Measurements from ENCODE around the gene CMIP. TPM values are rescaled to one million over a fixed set of nuclear protein-coding genes. Genes with fewer than 3 reads are reported as not detected.

CMIP gene
- total and polyA plus RNA-seq, 7 donors = 11.0 to 60.3 (median 20.4) TPM

DNA sequence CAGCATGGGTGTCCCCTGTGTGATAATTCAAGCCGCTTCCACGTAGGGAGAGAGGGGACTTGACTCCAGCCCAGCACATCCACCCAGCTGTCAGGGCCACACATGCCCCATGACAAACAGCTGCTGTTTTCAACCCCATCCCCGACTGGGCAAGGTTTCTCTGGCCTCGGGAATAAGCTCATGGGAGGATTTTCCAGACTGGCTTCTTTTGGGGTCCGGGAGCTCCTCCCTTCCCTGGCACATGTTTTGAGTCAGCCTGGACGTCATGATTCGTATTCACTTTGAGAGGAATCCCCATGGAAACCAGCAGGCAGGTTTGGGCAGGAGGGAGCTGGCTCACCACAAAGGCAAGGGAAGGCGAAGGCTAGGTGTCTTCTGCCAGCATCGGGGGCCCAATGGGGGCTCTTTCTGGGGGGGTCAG, 156.4 kb downstream of the CMIP start:
- 70 to 80% methylated on average over 9 of the region's 9 CpGs for WGBS, 2 donors

DNA sequence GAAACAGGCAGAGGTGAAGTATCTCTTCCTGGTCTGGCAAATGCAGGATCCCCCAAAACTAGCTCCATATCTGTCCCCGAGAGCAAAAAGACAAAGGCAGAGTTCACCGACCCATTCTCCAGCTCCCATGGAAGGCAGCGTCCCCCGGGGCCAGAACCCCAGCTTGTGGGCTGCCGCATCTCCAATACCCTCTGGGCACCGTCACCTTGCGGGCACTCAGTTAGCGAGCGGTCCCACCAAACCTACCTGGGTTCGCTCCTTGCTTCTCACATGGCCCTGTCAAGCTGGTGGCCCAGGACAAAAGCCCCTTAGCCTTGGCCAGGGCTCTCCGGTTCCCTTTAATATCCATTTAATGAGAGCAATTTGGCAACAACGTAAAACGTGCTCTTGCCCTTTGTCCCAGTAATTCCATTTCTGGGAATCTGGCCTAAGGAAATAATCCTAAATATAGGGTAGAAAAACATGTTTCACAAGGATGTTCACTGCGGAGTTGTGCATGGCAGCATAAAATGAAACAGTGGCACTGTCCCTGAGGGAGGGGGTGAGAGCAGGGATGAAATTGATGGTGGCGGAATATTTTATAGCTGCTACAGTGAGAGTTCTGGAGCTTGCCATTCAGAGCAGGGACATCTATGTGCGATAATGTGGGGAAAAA, 157.1 kb downstream of the CMIP start:
- no peak overlapping the region for H3K4me3 ChIP-seq
- TF ChIP-seq, protein P1, sequence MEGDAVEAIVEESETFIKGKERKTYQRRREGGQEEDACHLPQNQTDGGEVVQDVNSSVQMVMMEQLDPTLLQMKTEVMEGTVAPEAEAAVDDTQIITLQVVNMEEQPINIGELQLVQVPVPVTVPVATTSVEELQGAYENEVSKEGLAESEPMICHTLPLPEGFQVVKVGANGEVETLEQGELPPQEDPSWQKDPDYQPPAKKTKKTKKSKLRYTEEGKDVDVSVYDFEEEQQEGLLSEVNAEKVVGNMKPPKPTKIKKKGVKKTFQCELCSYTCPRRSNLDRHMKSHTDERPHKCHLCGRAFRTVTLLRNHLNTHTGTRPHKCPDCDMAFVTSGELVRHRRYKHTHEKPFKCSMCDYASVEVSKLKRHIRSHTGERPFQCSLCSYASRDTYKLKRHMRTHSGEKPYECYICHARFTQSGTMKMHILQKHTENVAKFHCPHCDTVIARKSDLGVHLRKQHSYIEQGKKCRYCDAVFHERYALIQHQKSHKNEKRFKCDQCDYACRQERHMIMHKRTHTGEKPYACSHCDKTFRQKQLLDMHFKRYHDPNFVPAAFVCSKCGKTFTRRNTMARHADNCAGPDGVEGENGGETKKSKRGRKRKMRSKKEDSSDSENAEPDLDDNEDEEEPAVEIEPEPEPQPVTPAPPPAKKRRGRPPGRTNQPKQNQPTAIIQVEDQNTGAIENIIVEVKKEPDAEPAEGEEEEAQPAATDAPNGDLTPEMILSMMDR (IDR thresholded peaks at IDR 0.05) = no peak
- peak in 2 of 4 donors; percentile 20 to 21 for TF ChIP-seq POLR2AphosphoS5 (IDR thresholded peaks at IDR 0.05)
- no peak for TF ChIP-seq POLR2A (IDR thresholded peaks at IDR 0.05)
- no peaks in the 10 kb centered on the region for H3K9me3 ChIP-seq
- intact Hi-C loops (cut with DNase I) = no loop called here
- H3K27me3 ChIP-seq = no peaks in the 10 kb centered on the region
- no peak for DNase-seq
- H3K27ac ChIP-seq = peak overlapping the region in 3 of 4 donors; percentile 50 to 58 (median 57)
- no peaks in the 10 kb centered on the region for H3K36me3 ChIP-seq
- H3K4me1 ChIP-seq = peaks cover 0 to 46% (median 32%) of the 10 kb centered on the region in 4 donors
- 71 to 82% methylated on average over 16 of the region's 16 CpGs for WGBS, 2 donors

More for the DNA sequence above, 156.4 kb downstream of the CMIP start:
- Histone ChIP-seq H3K9me3 (no peaks in the 10 kb centered on the region), H3K36me3 (no peaks in the 10 kb centered on the region), H3K27me3 (no peaks in the 10 kb centered on the region), H3K4me1 (peaks cover 0 to 46% (median 32%) of the 10 kb centered on the region in 4 donors), H3K27ac (peak overlapping the region in 3 of 4 donors; percentile 50 to 58 (median 57)), H3K4me3 (no peak overlapping the region)
- DNase-seq = no peak
- TF ChIP-seq POLR2AphosphoS5 (IDR thresholded peaks at IDR 0.05) = no peak
- TF ChIP-seq POLR2A (IDR thresholded peaks at IDR 0.05) = no peak
- TF ChIP-seq, protein P1 (IDR thresholded peaks at IDR 0.05) = no peak
- no peak for TF ChIP-seq EP300 (IDR thresholded peaks at IDR 0.05)
- intact Hi-C loops (cut with DNase I) = no loop called here

DNA sequence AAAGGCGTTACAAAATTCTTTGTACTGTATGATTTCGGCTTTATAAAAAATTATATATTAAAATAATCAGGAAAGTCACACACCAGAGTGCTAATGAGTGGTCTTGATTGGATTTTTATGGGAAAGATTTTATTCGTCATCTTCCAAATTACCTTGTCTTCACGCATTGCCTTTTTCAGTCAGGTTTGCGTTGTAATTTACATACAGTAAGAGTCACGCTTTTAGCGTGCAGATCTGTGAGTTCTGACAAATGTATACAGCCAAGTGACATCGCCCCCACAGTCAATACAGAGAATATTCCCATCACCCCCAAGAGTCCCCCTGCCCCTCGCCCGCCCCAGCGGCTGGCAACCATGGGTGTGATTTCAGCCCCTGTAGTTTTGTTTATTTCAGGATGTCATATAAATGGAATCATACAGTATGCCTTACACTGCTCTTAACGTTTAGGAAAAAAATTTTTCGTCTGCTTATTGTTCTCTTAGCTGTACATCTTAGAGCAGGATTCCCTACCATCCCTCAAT, 157.7 kb downstream of the CMIP start:
- WGBS, 2 donors = 87 to 89% methylated on average over 13 of the region's 13 CpGs
- intact Hi-C loops (cut with DNase I) = no loop called here

DNA sequence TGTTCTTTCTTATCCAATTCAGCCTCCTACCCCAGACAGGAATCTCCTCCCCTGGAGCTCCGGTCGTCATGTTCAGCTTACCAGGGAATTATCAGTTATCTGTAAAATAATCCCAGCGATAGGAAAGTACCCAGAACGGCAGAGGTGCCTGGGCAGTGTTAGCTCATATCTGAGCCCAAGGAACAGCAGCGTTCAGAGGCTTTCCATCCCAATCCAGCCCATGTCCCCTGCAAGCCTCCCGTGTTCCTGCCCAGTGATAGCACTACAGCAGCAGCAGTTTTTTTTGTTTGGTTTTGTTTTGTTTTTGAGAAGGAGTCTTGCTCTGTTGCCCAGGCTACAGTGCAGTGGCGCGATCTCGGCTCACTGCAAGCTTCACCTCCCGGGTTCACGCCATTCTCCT, 158.2 kb downstream of the CMIP start:
- 93% methylated on average over 11 of the region's 11 CpGs for WGBS, 2 donors
- TF ChIP-seq EP300 (IDR thresholded peaks at IDR 0.05) (no peak), POLR2A (IDR thresholded peaks at IDR 0.05) (no peak), POLR2AphosphoS5 (IDR thresholded peaks at IDR 0.05) (no peak)
- TF ChIP-seq, protein P1 (IDR thresholded peaks at IDR 0.05) = no peak

More for the DNA sequence above, 157.7 kb downstream of the CMIP start:
- no peak for DNase-seq
- Histone ChIP-seq H3K9me3 (no peaks in the 10 kb centered on the region), H3K27me3 (no peaks in the 10 kb centered on the region), H3K4me3 (no peak overlapping the region), H3K4me1 (peaks cover 0 to 46% (median 32%) of the 10 kb centered on the region in 4 donors), H3K36me3 (no peaks in the 10 kb centered on the region), H3K27ac (peak overlapping the region in 3 of 4 donors; percentile 44 to 58 (median 57))
- TF ChIP-seq POLR2AphosphoS5 (IDR thresholded peaks at IDR 0.05) (no peak), EP300 (IDR thresholded peaks at IDR 0.05) (no peak)

DNA sequence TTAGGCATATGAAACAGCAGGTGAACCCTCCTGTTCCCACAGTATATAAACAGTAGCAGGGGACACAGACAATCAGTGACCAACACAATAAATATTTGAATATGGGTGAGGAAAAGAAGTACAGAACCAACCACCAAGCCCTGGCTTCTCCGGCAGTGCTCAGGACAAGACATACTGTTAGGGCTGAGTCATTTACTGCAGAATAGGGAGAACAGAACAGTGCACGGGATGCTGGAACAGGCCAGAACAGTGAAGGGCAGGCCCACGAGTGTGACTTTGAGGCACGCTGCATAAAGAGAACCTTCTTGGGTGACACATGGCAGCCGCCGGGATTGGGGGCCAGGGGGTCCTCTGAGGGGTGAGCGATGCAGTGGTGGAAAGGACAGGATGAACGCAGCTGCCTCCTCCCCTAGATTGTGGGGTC, 160.4 kb downstream of the CMIP start:
- no peak for TF ChIP-seq POLR2AphosphoS5 (IDR thresholded peaks at IDR 0.05)
- no peak for TF ChIP-seq EP300 (IDR thresholded peaks at IDR 0.05)
- no peak for TF ChIP-seq POLR2A (IDR thresholded peaks at IDR 0.05)
- TF ChIP-seq, protein P1 (IDR thresholded peaks at IDR 0.05) = no peak
- no peak for DNase-seq
- H3K4me3 ChIP-seq = no peak overlapping the region
- intact Hi-C loops (cut with DNase I) = no loop called here
- WGBS, 2 donors = 91 to 92% methylated on average over 8 of the region's 8 CpGs
- no peaks in the 10 kb centered on the region for H3K9me3 ChIP-seq
- peak overlapping the region in 3 of 4 donors; percentile 3 to 41 (median 16) for H3K27ac ChIP-seq
- no peaks in the 10 kb centered on the region for H3K36me3 ChIP-seq
- peaks cover 0 to 54% (median 36%) of the 10 kb centered on the region in 4 donors for H3K4me1 ChIP-seq
- H3K27me3 ChIP-seq = no peaks in the 10 kb centered on the region

More for the DNA sequence above, 158.2 kb downstream of the CMIP start:
- Histone ChIP-seq H3K27me3 (no peaks in the 10 kb centered on the region), H3K4me3 (no peak overlapping the region), H3K36me3 (no peaks in the 10 kb centered on the region), H3K27ac (peak overlapping the region in 2 of 4 donors; percentile 44 to 57), H3K4me1 (peaks cover 0 to 46% (median 32%) of the 10 kb centered on the region in 4 donors), H3K9me3 (no peaks in the 10 kb centered on the region)
- intact Hi-C loops (cut with DNase I) = no loop called here
- no peak for DNase-seq

Measured in sigmoid colon (tissue), 7 donors.